Renal cortical epithelial cell (primary cell): ENCODE measurements around the gene OR51E1. TPM values are rescaled to one million over a fixed set of nuclear protein-coding genes. Genes with fewer than 3 reads are reported as not detected.
A peak's percentile ranks its signal among the peaks of the same experiment; 100 is the strongest.

Experiments used
- DNase-seq: peaks from one replicate; pipeline ENCODE4 v3.0.0-alpha.2; 2011; ENCODE audit warnings: low read depth
- total RNA-seq: library from RNA; depleted of rRNA; stranded (reverse); fragments of >200 nt; gene quantifications from 2 replicates; pipeline ENCODE4 v1.2.3, GENCODE V29; 2014

OR51E1 gene
- not detected in 2 replicates for total RNA-seq

DNA sequence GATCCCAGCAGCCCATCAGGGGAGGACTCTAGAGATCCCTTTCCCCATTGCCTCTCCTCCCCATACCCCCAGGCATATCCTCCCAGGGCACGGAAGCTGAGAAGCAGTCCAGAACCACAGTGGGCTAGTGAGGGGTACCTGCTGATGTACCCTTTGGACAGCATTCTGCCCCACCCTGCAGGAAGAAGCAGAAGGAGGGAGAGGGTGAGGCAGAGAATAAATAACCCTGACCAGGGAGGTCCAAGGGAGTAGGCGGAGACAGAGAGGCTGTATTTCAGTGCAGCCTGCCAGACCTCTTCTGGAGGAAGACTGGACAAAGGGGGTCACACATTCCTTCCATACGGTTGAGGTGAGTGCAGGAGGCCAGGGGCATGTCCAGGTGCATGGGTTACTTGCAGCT lies at the start of gene OR51E1:
TSS of gene OR51E1 (plus strand) at position 301 of the 400 bp plus-strand sequence. CDS start 8,545 bp downstream, outside the sequence.
- DNase-seq, result no peak

DNA sequence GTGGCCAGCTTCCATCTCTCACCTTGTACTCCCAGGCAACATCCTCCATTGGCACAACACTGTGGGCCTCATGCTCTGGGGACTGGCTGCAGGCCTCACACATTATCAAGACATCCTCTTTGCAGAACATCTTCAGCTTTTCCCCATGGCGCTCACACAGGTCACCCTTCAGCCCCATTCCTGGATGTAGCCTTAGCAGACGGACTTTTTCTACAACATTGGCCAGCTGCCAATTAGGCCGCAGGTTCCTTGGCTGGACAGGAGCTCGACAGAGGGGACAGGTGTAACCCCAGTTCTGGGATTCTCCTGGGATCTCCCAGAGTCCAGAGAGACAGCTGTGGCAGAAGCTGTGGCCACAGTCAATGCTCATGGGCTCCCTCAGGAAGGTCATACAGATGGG lies 38.7 kb upstream of the OR51E1 start:
- DNase-seq, result no peak

DNA sequence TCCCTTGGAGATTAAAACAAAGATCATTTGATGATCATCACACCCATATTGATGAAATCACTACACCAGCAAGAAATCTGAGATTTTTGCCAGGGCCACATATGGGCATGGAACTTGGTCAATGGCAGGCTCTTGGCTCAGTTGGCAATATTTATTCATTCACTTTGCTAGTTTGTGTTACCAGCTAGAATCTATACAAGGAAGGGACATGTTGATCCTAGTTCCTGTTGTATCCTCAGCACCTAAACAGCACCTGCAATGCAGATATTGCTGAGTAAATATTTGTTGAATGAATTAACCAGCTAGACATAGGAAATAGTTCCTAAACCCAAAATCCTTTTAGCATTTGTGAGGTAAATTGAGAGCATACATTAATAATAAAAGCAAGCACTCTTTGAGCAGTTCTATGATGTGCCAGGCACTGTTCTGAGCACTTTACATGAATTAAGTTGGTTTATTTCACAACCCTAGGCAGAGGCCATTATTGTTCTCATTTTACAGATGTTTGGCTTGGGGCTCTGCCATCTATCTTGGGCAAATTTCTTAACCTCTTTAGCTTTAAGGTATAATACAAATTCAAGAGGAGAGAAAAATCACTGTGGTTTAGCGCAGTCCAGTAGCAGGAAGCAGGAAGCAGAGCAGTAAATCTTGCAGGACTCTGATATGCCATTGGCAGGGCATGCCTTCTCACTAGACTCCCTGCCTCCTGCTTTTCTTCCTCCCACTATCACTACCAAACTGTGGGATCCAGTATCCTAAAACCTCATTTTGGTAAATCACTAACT lies 37.4 kb upstream of the OR51E1 start:
- DNase-seq, result peak; percentile 67

- peak; percentile 8 for DNase-seq
These were observed 36.7 kb upstream of the OR51E1 start for GRCh38 chr11:4607096-4607495.

GRCh38 chr11:4607781-4608666 lies 35.8 kb upstream of the OR51E1 start, which contains the start of gene TRIM68:
Gene TRIM68 (minus strand): TSS chr11:4608231. CDS start chr11:4605504, 2,727 bp downstream.
- peak; percentile 87 for DNase-seq

DNA sequence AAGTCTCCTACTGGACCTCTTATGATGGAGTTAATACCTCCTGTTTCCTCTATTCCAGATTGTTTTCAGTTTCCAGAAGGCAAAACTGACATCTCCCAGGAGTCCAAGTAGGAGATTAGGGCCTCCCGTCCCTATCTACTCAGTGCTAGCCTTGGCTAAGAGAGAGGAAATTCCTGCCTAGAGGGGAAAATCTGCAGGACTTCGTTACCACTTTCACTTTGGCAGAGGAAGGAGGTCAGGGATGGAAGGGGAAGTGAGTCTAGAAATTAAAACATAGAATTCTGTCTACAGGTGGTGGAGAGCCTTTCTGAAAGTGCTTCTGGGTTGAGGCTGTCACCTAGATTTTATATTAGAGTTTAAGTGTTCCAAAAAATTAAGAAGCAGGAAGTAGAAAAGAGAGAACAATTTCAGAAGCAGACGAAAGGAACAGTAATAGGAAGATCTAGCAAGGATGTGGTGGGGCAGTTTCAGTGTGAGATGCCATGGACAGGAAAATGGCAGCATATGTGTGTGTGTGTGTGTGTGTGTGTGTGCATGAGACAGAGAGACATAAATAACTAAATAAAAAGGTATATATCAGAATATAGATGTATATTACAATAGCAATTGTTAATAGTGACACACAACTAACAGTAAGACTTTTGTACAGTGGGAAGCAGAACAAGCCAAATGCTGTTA lies 33.4 kb upstream of the OR51E1 start:
- no peak for DNase-seq

DNA sequence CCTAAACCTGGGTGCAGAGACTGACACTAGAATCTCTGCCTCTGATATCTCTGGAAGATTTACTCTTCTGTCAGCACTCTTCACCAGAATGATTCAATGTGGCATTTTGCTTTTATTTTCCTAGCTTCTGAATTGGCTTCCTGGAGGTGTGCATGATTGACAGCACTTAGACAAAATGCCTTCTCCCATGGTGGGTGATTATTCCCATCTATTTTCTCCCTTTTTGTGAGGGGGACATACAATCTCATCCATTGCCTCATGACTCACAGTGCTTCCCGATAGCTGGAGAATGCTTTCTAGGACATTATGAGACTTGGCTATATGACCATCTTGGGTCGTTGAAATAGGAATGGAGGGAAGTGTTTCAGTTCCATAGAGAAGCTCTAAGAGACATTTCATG lies 31.8 kb upstream of the OR51E1 start:
- no peak for DNase-seq

GRCh38 chr11:4615856-4616444 lies 27.8 kb upstream of the OR51E1 start:
- no peak for DNase-seq

- no peak for DNase-seq
These were observed 24.3 kb upstream of the OR51E1 start for GRCh38 chr11:4619514-4619913.

- peak; percentile 65 for DNase-seq
These were observed 17.3 kb upstream of the OR51E1 start for GRCh38 chr11:4626207-4627099.

- DNase-seq, result no peak
These were observed 7.6 kb upstream of the OR51E1 start for GRCh38 chr11:4636136-4636535.

DNA sequence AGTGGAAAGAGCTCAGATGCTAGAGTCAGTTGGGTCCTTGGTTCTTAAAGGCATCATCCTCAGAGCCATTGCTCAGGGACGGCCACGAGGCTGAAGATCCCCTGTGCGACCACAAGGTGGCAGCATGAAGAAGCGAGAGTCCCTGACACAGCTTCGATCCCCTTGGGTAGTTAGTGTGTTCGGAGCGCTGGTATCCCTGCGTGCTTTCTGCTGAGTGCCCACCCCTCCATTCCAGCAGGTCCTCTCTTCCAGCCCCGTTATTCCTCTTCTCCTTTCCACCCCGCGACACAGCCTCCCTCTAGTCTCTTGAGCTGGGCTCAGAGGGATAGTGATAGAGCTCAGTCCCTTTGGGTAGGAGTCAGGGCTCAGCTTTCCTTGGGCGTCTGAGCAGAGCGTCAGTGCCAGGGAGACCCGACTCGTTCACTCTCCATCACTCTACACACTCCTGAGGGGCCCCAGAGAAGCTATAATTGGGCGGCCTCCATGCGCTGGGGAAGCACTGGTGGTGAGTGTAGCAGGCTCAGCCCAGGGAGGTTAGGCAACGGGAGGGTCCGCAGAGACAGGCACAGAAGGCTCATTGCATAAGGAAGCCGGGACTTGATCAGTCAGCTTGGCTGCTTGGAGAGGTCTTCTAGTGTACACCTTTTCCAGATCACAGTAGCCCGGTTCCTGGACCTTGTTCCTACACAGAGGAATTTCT lies 6.7 kb upstream of the OR51E1 start, which contains the start of gene OR51D1:
TSS of gene OR51D1 (plus strand) at position 516 of the 700 bp plus-strand sequence. CDS start 2,314 bp downstream, outside the sequence.
- peak; percentile 46 for DNase-seq

GRCh38 chr11:4637662-4638047 lies 6.1 kb upstream of the OR51E1 start:
- DNase-seq, result no peak

GRCh38 chr11:4639931-4640330 lies 3.9 kb upstream of the OR51E1 start:
- no peak for DNase-seq

- peak; percentile 3 for DNase-seq
These were observed 2.3 kb upstream of the OR51E1 start for GRCh38 chr11:4641501-4641900.

- DNase-seq, result no peak
These were observed 1.7 kb upstream of the OR51E1 start for GRCh38 chr11:4642043-4642442.

DNA sequence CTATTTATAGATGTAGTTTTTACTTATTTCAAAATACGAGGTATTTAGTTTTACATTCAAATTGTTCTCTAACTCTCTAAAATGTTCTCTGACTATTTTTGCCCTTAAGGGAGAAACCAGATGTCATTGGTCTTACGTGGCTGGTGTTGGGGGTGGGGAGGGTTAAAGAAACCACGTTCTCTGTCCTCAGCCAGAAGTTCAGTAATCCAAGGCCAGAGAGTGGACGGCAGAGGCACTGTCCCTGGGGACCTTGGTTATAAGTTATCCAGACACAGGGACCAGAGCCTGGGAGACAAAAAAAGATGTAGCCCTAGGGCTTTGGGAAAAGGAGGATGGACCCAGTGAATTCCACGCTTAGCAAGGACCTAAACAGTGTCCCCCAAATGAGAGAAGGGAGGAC lies 706 bp upstream of the OR51E1 start:
- peak; percentile 1 for DNase-seq

DNA sequence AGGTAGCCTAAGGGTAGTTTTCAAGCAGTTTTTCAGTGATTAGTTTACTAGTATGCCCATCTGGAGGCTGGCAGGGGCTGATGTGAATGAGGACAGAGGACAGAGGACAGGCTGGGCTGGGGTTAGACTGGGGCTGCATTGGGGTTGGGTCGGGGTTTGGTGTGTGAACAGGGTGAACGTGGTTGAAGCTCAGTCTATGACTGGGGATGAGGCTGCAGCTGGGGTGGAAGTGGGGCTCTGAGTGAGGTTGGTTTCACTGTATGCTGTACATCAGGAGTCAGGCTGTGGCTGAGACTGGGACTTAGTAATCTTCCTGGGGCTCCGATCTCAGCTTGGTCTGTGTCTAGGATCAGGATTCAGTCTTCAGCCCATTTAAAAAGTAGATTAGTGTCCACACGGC lies 451 bp downstream of the OR51E1 start:
- no peak for DNase-seq

DNA sequence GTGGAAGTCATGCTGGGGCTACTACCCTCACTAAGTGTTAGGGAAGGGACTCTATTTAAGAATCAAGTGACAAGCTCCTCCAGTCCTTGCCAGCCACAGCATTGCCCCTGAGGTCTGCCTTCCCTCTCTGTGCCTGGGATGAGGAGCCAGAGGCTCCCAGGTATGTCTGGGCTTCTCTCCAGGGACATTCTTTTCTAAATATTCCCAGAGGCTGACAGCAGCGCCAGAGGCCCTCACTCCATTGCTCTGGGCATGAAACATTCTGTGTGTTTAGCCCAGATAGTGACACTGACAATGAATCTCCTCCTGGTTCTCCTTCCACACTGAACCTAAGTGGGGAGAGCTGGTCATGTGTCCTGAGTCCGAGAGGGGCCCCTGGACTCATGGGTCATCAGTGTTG lies 2.2 kb downstream of the OR51E1 start:
- no peak for DNase-seq

DNA sequence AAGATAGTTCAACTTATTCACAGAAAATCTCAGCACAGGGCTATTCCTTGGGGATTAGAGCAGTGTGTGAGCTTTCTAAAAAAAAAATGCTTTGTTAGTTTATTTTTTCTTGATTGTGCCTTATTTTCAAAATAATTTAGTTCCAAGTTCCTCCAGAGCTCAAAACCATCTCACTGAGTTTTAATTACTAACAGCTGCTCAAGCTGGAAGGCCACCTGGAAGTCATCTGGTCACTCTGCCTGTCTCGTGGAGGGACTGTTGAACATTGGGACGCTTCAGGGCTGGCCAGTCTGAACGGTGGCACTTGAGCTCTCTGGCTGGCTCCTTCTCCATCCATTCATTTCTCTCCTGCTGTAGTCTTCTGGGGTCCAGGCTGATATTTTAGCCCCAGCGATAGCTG lies 4.0 kb downstream of the OR51E1 start:
- no peak for DNase-seq
